Keratinocyte (primary cell): Measurements from ENCODE around the gene ERC1.

Experiments
- CTCF ChIP-seq, 3 experiments: IDR thresholded peaks in 1 of 3; conservative IDR thresholded peaks in 1 of 3; optimal IDR thresholded peaks in 1 of 3; 2 replicates in 2 of 3; 3 replicates in 1 of 3; pipeline versions ENCODE3 to v1.5.1; 2011; ENCODE audit warnings: low read length in 3 of 3, mild to moderate bottlenecking in 3 of 3, moderate library complexity in 2 of 3, control low read depth in 1 of 3, inconsistent platforms in 1 of 3; ENCODE audit not compliant: insufficient read depth in 2 of 3; ENCODE audit errors: extremely low read depth in 1 of 3
- EZH2 ChIP-seq: IDR thresholded peaks from one replicate; pipeline ENCODE4 v1.6.1; 2012; ENCODE audit warnings: inconsistent platforms, mild to moderate bottlenecking, low read length, moderate library complexity

DNA sequence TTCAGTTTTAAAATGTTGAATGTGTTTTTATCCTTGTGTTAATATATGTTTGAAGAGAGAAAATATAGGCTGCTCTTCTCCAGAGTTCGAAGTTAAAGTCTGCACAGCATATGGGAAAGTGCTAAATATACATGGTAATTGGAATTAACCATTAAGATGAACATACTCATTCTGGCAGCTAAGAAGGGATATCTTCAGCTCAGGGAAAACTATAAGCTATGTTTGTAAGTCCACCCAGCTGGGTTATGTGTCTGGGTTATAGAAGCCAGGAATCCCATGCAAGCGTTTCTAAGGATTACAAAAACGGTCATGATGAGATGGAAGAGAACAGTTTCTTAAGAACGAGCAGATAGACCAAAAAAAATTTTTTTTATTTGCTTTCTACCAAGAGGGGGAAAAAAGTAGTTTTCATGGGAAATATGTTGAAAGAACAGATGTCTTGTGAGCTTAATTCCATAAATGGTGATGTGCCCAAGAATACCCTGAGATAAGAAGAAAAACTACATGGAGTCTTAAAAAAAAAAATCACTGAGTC lies 404.5 kb downstream of the ERC1 start:
- TF ChIP-seq CTCF (optimal IDR thresholded peaks at IDR 0.05 in 1 of 3, IDR thresholded peaks at IDR 0.05 in 1 of 3, conservative IDR thresholded peaks at IDR 0.05 in 1 of 3; ENCODE audit: extremely low read depth in 1 of 3, insufficient read depth in 2 of 3, low read length in 3 of 3): no peak
- no peak for TF ChIP-seq EZH2
